Spleen (tissue), 11 donors: ENCODE data around the gene ACOXL. TPM values are rescaled to one million over a fixed set of nuclear protein-coding genes. Genes with fewer than 3 reads are reported as not detected.

ENCODE experiments used
- DNase-seq: peaks from one replicate; pipeline ENCODE4 v3.0.0-alpha.2; 2020
- H3K27ac ChIP-seq, 8 donors: fragments of 200-600 bp; sonication (generic) in 7 of 8; 1 replicate in 4 of 8; 2 replicates in 4 of 8; pipeline versions ENCODE4 v1.5.0 to v1.8.0; 2016 to 2021; ENCODE audit warnings: inconsistent platforms in 4 of 8, mild to moderate bottlenecking in 4 of 8, moderate library complexity in 1 of 8
- H3K27me3 ChIP-seq, 7 donors: fragments of 200-600 bp; sonication (generic) in 6 of 7; replicated peaks in 1 of 7; 1 replicate in 4 of 7; 2 replicates in 3 of 7; pipeline versions ENCODE4 v1.5.0 to v1.8.0; 2016 to 2021; ENCODE audit warnings: inconsistent platforms in 3 of 7, mild to moderate bottlenecking in 1 of 7
- H3K36me3 ChIP-seq, 6 donors: fragments of 200-600 bp; sonication (generic) in 5 of 6; 1 replicate in 4 of 6; 2 replicates in 2 of 6; pipeline versions ENCODE4 v1.5.0 to v1.8.0; 2016 to 2021; ENCODE audit warnings: inconsistent platforms in 2 of 6
- H3K4me1 ChIP-seq, 6 donors: fragments of 200-600 bp; sonication (generic) in 5 of 6; 1 replicate in 3 of 6; 2 replicates in 3 of 6; pipeline versions ENCODE4 v1.5.0 to v1.8.0; 2016 to 2021; ENCODE audit warnings: inconsistent platforms in 3 of 6
- H3K4me3 ChIP-seq, 8 donors: fragments of 200-600 bp; sonication (generic) in 7 of 8; 1 replicate in 4 of 8; 2 replicates in 4 of 8; pipeline versions ENCODE4 v1.5.0 to v1.8.0; 2016 to 2021; ENCODE audit warnings: inconsistent platforms in 4 of 8, mild to moderate bottlenecking in 4 of 8, moderate library complexity in 2 of 8
- H3K9me3 ChIP-seq, 8 donors: fragments of 200-600 bp; sonication (generic) in 7 of 8; 1 replicate in 4 of 8; 2 replicates in 4 of 8; pipeline versions ENCODE4 v1.5.0 to v1.8.0; 2016 to 2021; ENCODE audit warnings: inconsistent platforms in 4 of 8
- POLR2A ChIP-seq, 3 donors: fragments of 450-650 bp; IDR thresholded peaks; one replicate each; pipeline ENCODE4 v1.5.1; 2017; ENCODE audit warnings: antibody characterized with exemption in 3 of 3, mild to moderate bottlenecking in 1 of 3
- POLR2AphosphoS5 ChIP-seq, 3 donors: sonication (generic); formaldehyde crosslinking; IDR thresholded peaks; one replicate each; pipeline ENCODE4 v1.5.1; 2017; ENCODE audit warnings: antibody characterized with exemption in 3 of 3
- WGBS, 5 donors: extraction: QIAGEN DNeasy Blood & Tissue Kit in 3 of 5; methylation state at CpG; one replicate each; pipeline versions ENCODE4 v1.1.5 to v1.1.7; 2013 to 2018; 5-methylcytosine and 5-hydroxymethylcytosine counted together
- intact Hi-C: fragments of 100-400 bp; cut with DNase I; formaldehyde crosslinking; loops from one replicate; pipeline ENCODE4 v1.15.0; 2023; ENCODE audit warnings: low total_unique reads
- polyA plus RNA-seq, 3 donors: library from polyadenylated mRNA; stranded (reverse); fragments of 200-250 nt; gene quantifications; one replicate each; pipeline ENCODE4 v1.2.1, GENCODE V29; 2013
- total RNA-seq, 7 donors: library from RNA; depleted of rRNA in 3 of 7; stranded (reverse); fragments of >200 nt in 3 of 7; fragmentation: NEBNext Ultra II Directional in 4 of 7; extraction: Animal tissue kit (Norgen Biotek cat#: 25700) in 4 of 7; gene quantifications; one replicate each; pipeline versions ENCODE4 v1.1.0 to v1.2.1, GENCODE V29; 2016 to 2021
- TF ChIP-seq, protein P1 (sequence below), 11 experiments: fragments of 200-600 bp in 7 of 11; fragments of 450-650 bp in 4 of 11; sonication (generic) in 4 of 11; IDR thresholded peaks in 8 of 11; conservative IDR thresholded peaks in 3 of 11; 1 replicate in 7 of 11; 2 replicates in 4 of 11; pipeline versions ENCODE4 v1.4.0 to v1.8.0; 2016 to 2021; ENCODE audit warnings: antibody characterized with exemption in 11 of 11, inconsistent platforms in 4 of 11, mild to moderate bottlenecking in 1 of 11
- donor health status: healthy with polysubstance abuse.
- donor health status: DM: no; HTN: no; CAD: no; lungs with moderate emphysema.
- donor health status: DM: no; HTN: no; CAD: no.
- donor health status: Bipolar disorder and iron deficiency.
- donor health status: healthy.
- donor health status: DM: no; HTN: no; CAD: no.
- donor health status: DM: yes; HTN: yes; CAD: no.

Gene ACOXL
- total and polyA plus RNA-seq, 10 donors = 0.04 to 1.0 (median 0.66) TPM

DNA sequence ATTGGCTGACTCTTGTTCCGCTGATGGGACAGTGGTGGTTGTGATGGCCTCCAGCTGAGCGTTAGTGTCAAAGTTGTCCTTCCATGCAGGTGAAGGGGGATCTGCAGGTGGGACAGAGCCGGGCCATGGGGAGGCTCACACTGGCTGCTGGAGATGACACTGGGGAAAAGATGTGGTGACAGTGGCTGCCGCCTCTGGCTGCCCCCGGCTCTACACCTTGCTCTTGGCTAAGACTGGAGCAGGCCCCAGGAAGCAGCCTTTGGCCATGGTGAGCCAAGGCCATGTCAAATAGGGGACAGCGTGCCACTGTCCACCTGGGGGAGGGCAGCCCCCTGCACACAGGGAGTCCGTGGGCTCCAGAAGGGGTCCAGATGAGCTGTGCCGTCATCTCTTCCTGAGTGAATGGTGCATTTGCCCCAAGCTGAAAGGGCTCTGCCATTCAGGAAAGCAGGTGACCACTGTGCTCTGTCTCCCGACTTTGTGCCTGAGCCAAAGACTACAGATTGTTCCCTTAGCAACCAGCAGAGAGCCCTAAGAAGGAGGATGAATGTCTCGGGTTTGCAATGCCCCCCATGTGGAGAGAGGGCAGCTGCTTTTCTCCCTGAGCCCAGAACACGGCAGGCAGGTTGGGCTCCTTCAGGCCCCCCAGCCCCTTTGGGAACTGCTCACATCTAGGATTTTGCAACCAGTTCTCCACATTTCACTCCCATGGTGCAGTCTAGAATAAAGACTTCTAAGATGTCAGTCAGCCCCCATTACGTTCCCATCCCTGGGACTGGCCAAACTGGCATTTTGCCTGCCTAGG is 309.2 kb downstream of the ACOXL start:
- Histone ChIP-seq H3K4me1 (peaks cover 0 to 16% (median 0%) of the 10 kb centered on the region in 6 donors), H3K36me3 (no peaks in the 10 kb centered on the region), H3K4me3 (no peak overlapping the region), H3K27ac (no peak overlapping the region), H3K9me3 (no peaks in the 10 kb centered on the region), H3K27me3 (peaks cover 0 to 8% (median 0%) of the 10 kb centered on the region in 7 donors)
- peak; percentile 63 for DNase-seq
- intact Hi-C loops = no loop called here
- 79 to 93% (median 90%) methylated on average over 8 to 12 of the region's 12 CpGs for WGBS, 5 donors
- TF ChIP-seq POLR2A (IDR thresholded peaks at IDR 0.05) = no peak
- TF ChIP-seq, protein P1, sequence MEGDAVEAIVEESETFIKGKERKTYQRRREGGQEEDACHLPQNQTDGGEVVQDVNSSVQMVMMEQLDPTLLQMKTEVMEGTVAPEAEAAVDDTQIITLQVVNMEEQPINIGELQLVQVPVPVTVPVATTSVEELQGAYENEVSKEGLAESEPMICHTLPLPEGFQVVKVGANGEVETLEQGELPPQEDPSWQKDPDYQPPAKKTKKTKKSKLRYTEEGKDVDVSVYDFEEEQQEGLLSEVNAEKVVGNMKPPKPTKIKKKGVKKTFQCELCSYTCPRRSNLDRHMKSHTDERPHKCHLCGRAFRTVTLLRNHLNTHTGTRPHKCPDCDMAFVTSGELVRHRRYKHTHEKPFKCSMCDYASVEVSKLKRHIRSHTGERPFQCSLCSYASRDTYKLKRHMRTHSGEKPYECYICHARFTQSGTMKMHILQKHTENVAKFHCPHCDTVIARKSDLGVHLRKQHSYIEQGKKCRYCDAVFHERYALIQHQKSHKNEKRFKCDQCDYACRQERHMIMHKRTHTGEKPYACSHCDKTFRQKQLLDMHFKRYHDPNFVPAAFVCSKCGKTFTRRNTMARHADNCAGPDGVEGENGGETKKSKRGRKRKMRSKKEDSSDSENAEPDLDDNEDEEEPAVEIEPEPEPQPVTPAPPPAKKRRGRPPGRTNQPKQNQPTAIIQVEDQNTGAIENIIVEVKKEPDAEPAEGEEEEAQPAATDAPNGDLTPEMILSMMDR (IDR thresholded peaks at IDR 0.05 in 8 of 11, conservative IDR thresholded peaks at IDR 0.05 in 3 of 11) = no peak

DNA sequence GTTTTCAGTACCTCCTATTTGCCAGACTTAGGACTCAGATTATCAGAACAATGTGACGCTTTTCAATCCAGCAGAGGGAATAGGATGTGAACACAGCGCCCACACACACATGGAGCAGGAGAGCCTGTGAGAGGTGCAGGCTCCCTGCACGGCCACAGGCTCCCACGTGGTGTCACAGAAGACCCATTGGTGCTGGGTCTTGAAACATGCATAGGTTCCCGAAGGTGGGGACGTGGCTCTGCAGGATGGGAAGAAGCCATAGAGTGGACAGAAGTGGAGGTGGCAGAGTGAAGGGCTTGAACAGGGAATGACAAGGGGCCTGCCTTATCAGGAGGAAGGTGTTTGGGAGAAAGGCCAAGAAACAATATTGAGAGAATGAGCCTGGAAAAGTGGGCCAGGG is 309.9 kb downstream of the ACOXL start:
- Histone ChIP-seq H3K27me3 (peaks cover 0 to 8% (median 0%) of the 10 kb centered on the region in 7 donors), H3K4me3 (no peak overlapping the region), H3K36me3 (no peaks in the 10 kb centered on the region), H3K4me1 (peaks cover 0 to 16% (median 0%) of the 10 kb centered on the region in 6 donors), H3K27ac (no peak overlapping the region), H3K9me3 (no peaks in the 10 kb centered on the region)
- peak; percentile 38 for DNase-seq
- WGBS, 5 donors = 83 to 90% (median 88%) methylated on average over 6 of the region's 6 CpGs
- intact Hi-C loops = no loop called here
- TF ChIP-seq, protein P1 (IDR thresholded peaks at IDR 0.05 in 8 of 11, conservative IDR thresholded peaks at IDR 0.05 in 3 of 11) = no peak
- TF ChIP-seq POLR2AphosphoS5 (IDR thresholded peaks at IDR 0.05) (no peak), POLR2A (IDR thresholded peaks at IDR 0.05) (no peak)

DNA sequence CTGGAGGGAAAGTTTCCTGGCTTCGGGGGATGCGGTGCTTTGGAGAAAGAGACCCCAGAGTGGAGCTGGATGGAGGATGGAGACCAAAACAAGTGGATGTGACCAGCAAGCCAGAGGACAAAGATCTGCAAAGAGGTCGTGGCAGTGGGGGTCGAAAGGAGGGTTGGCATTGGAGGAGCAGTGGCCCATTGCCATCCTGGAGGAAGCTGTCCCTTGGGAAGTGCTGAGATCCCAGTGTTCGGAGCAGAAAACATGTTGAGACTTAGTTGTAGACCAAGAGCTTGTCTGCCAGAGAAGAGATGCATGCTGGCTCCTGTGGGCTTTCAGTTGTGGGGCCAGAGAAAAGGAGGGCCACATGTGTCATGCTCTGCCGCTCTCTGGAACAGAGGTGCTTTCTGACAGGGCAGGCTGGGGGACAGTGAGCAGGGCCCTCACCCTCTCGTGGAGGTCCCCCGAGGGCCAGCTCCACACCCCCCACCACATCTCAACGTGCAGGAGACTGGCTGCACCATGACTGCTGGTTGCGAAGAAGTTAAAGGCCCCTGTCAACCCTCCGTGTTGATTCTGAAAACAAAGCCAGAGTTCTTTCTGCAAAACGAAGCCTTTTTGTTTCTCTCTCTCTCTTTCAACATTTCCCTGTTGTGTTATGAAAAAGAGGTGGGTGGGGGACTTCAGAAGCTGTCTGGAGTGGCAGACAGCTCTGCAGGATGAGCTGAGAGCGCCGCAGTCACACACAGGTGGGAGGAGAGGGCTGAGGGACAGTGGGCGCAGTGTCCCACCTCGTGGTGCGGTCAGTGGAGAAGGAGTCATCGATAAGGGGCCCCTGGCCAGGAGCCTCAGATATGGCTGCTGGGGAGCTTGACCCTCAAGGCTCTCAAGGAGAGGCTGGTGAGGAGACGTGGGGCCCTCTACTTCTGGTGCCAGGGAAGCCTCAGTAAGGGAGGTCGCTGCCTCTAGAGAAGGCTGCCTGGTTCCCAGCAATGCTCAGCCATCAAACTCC is 310.7 kb downstream of the ACOXL start:
- DNase-seq = peak; percentile 71
- no peak overlapping the region for H3K27ac ChIP-seq
- H3K36me3 ChIP-seq = no peaks in the 10 kb centered on the region
- H3K27me3 ChIP-seq = peaks cover 0 to 8% (median 0%) of the 10 kb centered on the region in 7 donors
- TF ChIP-seq POLR2A (IDR thresholded peaks at IDR 0.05) = no peak
- no peak for TF ChIP-seq POLR2AphosphoS5 (IDR thresholded peaks at IDR 0.05)
- TF ChIP-seq, protein P1 (IDR thresholded peaks at IDR 0.05 in 8 of 11, conservative IDR thresholded peaks at IDR 0.05 in 3 of 11) = no peak
- intact Hi-C loops = no loop called here
- 54 to 69% (median 59%) methylated on average over 14 to 20 of the region's 20 CpGs for WGBS, 5 donors
- H3K4me3 ChIP-seq = no peak overlapping the region
- no peaks in the 10 kb centered on the region for H3K9me3 ChIP-seq
- H3K4me1 ChIP-seq = peaks cover 0 to 16% (median 0%) of the 10 kb centered on the region in 6 donors
